GM18517 (cell line): ENCODE results near the gene DPM1.

Source experiments
- ATAC-seq: cut with Tn5 transposase; IDR thresholded peaks from one replicate; pipeline ENCODE4 v1.9.1; 2021; ENCODE audit warnings: mild to moderate bottlenecking, moderate library complexity; ENCODE audit not compliant: unreplicated experiment

The DPM1 gene

DNA sequence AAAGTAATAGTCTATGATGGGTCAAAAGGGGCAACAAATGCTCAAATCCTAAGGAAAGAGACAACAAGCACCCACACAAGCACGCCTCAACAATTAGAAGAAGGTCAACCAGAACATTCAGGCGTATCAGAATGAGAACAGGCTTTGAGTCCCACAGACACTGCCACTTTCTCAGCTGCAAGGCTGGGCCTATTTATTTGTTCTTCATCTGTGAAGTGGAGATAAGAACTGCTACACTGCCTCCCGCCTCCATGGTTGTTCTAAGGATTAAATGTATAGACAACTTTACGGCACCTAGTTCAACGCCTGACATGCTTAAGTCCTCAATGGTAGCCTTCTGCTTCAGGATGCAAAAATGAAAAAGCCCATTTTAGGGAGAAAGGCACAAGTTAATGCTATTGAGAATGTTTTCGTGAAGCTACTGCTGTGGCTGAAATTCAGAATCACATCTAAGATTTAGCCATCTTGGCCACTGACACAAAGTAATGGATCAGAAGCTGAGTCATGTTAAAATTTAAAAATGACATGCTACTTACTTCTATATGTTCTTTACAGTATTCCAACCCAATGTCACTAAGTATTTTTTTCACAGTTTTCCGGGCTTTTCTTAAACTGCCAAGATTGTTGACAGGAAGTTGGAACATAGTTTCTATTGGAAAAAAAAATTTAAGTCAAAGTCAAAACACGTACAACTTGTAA, 54.8 kb downstream of the DPM1 start:
- ATAC-seq, result no peak

DNA sequence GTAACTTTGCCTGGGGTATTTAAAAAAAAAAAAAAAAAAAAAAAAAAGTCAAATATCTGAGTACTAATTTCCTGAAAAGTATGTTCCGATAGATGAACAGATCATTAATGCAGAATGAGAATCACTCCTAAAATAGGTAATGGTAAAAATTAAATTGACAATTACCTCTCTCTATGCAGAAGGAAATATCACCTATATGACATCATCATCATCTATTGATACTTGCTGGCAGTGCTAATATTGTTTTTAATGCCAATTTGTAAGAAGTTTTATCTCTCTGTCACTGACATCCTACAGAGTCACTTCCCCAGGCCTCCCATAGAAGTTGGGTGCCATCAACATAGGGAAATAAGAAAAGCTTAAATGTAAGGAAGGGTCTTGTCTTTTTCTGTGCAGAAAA, 57.0 kb downstream of the DPM1 start:
- no peak for ATAC-seq

DNA sequence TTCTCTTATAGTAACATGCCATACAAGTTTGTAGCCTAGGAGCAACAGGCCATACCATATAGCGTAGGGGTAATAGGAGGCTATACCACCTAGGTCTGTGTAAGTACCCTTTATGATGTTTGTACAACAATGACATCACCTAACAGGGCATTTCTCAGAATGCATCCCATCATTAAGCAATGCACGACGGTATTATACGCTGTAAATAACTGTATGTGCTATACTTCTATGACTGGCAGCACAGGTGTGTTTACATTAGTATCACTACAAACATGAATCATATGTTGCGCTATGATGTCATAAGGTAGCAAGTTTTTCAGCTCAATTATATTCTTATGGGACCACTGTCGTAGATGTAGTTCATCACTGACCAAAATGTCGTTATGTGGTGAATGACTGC, 58.1 kb downstream of the DPM1 start:
- no peak for ATAC-seq

DNA sequence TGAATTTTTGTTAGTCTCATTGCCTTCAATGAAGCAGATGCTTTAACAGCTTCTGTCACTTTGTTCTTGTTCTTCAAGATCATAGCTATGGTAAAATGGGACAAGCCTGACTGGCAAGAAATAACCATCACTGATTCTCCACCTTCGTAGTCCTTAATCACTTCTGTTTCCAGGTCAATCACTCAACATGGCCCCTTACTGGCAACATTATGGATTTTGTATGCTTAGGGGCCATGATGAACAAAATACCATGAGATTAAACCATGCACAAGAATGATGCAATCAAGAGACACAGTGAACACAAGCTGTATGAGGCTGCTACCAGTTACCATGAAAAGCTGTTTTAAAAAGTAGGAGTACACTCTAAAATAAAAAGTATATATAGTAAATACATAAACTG, 59.9 kb downstream of the DPM1 start:
- no peak for ATAC-seq

DNA sequence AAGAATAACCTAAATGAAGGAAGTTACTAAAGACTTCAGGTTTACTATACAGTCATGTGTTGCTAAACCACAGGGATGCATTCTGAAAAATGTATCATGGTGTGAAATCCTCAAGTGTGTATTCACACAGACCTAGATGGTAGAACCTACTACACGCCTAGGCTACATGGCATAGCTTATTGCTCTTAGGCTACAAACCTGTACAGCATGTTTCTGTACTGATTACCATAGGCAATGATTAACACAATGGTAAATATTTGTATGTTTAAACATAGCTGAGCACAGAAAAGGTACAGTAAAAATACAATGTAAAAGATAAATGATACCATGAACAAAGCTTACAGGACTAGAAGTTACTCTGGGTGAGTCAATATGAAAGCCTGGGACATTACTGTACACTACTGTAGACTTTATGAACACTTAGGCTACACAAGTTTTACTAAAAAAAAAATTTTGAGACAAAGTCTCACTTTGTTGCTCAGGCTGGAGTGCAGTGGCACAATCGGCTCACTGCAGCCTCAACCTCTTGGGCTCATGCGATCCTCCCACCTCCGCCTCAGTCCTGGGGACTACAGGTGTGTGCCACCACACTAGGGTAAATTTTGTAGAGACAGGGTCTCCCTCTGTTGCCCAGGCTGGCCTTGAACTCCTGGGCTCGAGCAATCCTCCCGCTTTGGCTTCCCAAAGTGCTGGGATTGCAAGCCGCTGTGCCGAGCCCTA, 63.1 kb downstream of the DPM1 start:
- no peak for ATAC-seq

DNA sequence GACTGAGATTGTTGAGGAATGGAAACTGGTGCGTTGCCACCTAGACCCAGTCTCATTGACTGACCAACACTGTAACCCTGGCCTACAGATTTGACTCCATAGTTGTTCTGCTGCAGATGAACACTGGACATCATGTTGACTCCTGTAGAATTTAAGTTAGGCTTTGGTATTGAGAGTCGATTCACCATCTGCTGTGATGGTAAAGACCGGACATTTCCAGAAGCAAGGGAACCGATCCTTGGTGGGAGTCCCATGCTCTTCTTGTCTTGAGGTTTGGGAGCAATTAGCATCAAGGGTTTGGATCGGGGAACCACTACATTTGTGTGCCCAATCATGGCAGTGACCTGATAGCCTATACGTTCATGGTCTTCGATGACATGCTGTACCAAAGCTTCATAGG, 64.7 kb downstream of the DPM1 start:
- no peak for ATAC-seq

DNA sequence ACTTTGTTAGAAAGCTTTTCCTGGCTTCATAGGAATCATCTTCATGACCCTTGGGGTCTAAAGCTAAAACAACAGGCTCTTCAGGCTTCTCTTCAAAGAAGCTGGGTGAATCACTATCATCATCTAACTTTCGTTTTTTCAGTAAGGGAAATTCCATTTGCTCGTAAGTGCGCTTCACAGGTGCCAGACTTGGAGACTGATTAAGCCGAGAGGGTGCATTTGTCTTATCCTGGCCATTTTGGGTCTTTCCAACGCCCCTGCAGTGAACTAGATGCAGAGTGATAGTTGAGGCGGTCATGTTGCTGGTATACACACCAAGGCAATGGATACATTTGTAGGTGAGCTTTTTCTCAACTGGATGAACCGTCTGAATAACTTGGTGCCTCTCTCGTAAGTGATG, 65.9 kb downstream of the DPM1 start:
- no peak for ATAC-seq

DNA sequence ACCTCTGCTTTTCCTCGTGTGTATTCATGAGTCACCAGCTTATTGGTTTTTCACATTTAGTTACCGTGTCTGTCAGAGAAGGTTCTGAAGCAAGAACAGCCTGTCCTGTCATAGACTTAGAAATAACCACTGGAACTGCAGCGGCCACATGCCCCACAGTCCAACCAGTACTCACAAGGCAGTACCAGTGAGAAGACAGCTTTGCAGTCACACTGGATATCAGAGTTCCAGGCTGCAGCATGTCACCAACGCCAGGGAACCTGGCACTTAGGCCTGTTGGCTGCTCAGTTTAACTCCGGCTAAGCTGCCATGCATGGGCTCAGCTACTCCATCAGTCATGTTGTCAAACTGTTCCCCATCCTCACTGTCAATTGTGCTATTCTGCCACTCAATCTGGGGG, 67.2 kb downstream of the DPM1 start:
- ATAC-seq, result no peak

DNA sequence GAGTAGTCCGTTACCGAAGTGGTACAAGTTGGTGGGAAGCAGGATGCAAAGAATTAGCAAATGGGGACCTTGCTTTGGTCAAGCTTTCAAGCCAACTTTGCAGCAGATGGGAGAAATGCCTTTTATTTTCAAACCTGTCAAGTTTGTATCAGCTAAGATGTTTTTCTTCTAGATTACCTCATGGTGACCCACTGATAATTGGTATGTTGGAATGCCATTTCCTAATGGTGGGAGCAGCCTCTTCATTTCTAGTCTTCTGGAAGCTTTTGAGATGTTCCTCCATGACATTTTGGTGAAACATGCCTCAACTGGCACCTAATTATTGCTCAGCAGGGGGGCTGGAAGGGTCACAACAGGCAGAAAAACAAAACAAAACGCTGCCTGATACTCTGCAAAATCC, 70.8 kb downstream of the DPM1 start:
- no peak for ATAC-seq

DNA sequence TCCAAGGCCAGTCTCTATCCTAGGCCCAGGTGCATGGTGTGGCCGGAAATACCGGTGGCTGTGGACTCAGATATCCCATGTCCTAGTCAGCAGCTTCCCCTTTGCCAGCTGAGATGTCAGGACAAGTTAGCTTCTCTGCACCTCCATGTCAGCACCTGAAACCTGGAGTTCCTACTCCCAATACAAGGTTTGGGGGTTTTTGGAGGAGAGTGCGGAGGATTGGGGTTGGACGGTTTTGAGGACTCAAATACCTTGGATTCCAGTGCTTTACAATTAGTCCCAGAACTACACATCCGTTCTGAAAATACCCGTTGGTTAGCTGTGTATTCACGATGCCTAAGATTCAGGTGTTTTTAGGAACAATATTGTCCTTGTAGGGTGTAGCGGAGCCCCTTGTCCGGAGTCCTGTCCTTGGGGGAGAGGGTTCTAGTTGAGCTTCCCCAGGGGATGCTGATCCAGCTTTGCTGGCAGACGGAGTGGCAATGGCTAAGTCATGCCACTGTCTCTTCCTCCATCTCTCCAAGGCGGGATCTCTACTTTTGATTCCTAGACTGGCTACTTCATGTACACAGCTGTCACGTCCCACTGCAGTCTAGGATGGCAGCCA, 72.0 kb downstream of the DPM1 start:
- ATAC-seq, result no peak

DNA sequence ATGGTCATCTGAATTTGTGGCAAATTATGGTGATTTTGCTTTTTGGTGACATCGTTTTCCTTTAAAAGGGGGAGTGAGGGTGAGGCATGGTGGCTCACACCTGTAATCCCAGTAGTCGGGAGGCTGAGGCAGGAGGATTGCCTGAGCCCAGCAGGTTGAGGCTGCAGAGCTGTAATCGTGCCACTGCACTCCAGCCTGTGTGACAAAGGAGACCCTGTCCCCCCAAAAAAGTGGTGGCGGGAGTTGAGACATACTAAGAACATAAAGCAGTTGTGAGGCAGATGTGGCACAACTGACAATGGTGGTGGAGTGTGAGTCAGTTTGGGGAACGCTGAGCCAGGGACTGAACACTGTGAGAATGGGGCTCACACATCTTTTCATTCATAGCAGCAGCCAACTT, 72.6 kb downstream of the DPM1 start:
- ATAC-seq, result no peak

DNA sequence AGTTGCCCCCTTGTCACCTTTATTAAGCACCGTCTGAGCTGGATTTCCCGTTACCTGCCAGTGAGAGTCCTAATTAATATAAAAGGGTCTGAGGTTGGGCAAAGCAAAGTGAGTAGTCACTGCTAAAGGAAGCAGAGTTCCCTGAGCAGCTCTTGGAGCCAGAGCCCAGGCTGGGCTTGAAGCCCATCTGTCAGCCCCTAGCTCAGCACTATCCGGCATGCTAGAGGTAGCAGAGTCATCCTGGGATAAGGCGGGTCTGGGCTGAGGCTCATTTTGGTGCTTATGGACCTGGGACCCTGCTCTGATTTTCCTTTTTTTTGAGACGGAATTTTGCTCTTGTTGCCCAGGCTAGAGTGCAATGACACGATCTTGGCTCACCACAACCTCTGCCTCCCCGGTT, 73.3 kb downstream of the DPM1 start:
- ATAC-seq, result no peak
